Amygdala (tissue), 56 donors: ENCODE data around the gene CPSF6.
"Not testable (repeated sequence)": the region's sequence is repeated elsewhere in the genome, so short reads cannot be mapped to it uniquely, and the experiment has no call there.

Experiments used
- DNase-seq, 56 donors: peaks; one replicate each; lab custom pipeline; 2025; lab: John Stamatoyannopoulos, UW

The CPSF6 gene

DNA sequence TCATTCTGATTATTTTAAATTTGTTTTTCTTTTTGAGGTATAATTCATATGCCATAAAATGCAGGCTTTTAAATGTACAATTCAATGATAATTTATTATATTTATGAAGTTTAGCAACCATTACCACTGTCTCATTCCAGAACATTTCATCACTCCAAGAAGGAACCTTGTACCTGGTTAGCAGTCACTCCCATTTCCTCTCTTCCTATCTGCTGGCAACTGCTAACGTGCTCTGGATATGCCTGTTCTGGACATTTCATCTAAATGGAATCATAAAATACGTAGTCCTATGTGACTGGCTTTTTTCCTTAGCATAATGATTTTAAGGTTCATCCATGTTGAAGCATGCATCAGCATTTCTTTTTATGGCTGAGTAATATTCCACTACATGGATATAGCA is 15.5 kb downstream of the CPSF6 start:
- no peak for DNase-seq

DNA sequence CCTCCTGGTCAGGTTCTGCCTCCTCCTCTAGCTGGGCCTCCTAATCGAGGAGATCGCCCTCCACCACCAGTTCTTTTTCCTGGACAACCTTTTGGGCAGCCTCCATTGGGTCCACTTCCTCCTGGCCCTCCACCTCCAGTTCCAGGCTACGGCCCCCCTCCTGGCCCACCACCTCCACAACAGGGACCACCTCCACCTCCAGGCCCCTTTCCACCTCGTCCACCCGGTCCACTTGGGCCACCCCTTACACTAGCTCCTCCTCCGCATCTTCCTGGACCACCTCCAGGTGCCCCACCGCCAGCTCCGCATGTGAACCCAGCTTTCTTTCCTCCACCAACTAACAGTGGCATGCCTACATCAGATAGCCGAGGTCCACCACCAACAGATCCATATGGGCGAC is 19.3 kb downstream of the CPSF6 start:
- DNase-seq, result no peak

DNA sequence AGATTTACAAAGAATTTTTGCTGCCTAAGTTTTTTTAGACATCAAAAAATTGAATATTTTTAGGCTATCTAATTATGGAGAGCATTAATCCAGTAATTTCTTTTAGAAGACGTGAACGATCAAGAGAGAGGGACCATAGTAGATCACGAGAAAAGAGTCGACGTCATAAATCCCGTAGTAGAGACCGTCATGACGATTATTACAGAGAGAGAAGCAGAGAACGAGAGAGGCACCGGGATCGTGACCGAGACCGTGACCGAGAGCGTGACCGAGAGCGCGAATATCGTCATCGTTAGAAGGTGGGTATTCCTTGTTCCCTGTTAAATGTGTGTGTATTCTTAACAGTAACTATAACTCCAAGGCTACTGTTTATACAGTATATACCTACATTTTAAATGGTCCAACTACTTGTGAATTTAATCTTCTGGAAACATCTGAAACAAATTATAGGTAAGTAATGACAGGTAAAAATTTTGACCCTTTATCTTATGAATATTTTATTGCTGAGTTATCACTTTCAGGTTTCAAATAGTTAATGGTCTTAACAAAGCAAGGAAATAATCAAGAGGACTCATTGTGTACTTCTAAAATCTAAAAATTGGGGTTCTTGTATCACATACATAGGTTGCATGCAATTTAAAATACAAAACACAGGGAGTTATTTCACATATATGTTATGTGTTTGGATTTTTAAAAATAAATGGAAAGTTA is 23.1 kb downstream of the CPSF6 start:
- DNase-seq, result no peak

DNA sequence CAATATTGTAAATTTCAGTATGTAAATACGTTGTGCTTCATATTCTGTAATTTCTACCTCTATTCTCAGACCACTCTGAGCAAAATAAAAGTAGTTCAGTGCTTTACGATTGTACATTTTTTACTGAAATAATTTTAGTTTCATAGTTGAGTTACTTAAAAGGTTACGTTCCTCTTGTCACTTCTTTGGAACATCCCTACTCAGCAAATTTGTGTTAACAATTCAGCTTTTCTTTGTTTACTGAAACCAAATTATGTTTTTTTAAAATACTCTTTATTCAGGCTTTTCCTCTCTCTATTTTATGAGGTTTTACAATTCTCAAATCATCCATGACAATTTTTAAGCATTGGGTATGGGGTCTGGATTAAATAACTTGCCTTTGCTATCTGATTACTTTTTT is 25.8 kb downstream of the CPSF6 start:
- no peak for DNase-seq

DNA sequence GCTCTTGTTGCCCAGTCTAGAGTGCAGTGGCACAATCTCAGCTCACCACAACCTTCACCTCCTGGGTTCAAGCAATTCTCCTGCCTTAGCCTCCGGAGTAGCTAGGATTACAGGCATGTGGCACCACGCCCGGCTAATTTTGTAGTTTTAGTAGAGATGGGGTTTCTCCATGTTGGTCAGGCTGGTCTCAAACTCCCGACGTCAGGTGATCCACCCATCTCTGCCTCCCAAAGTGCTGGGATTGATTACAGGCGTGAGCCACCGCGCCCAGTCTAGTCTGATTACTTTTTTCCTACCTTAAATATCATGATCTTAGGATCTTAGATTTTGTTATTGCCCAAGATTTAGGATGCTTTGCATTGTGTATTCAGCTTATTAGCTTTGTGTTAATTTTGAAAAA is 26.3 kb downstream of the CPSF6 start:
- not testable (repeated sequence) for DNase-seq

DNA sequence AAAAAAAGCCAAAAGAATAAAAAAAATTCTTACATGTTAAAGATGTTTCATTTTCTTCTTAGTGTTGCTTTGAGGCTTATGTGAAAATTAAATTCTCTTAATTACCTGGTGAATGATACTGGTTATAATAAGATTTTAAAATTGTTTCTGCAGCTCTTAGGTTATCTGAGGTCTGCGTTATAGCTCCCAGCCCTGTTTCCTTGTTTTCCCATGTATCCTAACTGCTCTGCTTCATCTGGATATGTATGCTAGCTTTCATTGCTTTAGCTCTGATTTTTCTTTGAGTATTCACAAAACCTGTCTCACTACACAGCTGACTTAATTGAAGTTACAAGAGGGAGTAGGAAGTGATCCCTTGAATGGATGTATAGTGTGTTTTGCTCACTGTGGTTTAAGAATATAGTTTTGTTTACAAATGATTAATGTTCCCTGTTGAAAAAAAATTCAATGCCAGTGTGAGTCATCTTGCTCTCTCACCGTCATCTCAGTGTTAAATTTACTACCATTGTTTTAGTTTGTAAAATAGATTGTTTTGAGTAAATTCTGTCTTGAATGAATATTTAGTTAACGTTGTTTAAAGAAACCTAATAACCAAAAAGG is 26.8 kb downstream of the CPSF6 start:
- no peak for DNase-seq

DNA sequence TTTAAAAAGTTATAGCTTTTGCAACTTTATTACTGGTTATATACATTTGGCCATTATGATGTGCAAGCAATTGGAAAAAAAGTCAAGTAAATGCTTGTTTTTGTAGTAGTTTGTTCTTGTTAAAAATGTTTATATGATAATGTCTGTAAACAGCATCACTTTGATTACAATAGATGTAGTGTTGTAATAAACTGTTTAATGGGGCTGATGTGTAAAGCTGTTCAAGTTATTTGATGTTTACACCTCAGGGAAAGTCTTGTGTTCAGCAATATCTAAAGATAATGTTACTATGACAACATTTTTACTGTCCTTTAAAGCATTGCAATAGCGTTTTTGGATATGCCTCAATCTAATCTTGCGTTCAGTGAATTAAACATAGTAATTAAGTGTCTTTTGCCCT is 30.4 kb downstream of the CPSF6 start:
- DNase-seq, result no peak

DNA sequence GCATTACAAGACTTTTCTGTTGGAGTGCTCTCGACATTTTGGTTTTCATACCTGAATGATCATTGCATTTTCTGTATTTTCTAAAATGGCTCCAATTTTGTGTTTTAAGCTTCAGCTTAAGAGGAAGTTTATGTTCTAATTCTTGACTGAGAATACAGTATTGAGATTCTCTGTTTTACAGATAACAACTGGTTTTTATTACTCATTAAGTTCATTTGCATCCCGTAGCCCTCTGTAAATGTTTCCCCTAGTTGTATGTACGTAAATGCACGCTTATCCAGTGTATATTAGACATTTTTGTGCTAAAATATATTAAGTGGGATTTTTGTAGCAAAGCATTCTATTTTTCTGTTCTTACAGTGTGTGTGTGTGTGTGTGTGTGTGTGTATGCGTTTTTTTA is 33.1 kb downstream of the CPSF6 start:
- DNase-seq, result no peak

DNA sequence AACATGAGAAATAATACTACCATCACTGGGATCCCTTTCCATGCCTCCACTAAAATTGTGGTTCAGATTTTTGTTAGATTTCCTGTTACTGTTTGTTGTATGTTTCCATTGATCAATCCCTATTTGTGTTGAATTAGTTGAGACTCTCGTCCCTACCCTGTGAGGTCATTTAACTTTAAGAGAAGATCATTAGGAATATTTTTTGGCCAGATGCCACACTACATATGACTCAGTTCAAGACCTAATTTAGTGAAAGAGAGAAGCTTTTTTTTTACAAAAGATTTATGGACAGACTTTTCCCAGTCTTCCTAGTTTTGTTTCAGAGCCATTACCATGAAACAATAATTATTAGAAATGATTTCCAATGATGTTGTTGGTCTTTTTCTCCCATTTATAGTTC is 35.5 kb downstream of the CPSF6 start:
- no peak for DNase-seq

DNA sequence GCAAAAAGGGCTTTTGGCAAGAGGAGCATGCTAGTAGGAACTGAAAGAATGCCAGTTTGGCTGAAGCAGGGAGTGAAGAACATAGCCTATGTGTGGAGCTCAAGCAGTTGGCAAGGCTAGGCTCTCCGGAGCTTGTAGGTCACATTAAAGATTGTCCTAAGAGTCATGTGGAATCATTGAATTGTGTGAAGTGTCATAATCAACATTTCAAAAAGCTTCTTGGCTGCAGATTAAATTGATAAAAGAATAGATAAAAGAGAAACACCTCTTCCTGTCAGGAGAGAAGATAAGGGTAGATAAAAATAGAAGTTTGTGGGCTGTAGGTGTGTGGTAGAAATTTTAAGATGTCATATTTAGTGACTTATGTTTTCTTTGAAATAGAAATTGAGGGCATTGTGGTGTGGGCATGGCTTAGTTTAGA is 36.1 kb downstream of the CPSF6 start:
- DNase-seq, result peak in 1 of 56 donors; percentile 2

DNA sequence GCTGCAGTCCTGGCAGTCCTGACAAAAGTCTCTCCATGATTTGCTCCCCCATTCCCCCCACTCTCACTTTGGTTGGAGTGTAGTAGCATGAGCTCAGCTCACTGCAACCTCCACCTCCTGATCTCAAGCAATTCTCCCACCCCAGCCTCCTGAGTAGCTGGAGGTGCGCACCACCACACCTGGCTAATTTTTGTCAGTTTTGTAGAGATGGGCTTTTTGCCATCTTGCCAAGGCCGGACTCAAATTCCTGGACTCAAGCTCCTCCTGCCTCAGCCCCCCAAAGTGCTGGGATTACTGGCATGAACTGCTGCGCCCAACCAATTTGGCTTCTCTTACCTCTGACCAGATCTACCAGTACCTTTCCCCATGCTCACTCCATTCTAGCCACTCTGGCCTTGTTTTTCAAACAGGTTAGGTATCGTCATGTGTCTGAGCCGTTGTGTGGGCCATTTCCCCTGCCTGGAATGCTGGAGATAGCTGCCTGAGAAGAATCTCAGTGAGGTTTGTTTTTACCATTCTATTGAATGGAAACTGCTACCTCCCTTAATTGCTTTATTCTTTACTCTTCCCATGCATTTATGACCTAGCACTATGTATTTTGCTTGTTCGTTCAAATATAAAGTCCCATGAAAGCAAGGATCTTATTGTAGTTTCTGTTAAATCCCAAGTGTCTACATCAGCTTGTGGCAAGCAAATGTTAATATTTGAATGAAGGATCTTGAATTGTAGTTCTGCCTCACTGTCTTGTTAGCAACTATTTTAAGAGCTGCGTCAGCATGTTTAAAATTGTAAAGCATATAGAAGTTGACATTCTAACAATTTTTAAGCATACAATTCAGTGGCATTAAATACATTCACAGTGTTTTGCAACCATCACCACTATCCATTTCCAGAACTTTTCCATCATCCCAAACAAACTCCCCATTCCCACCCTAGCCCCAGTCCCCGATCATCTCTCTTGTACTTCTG is 39.7 kb downstream of the CPSF6 start:
- DNase-seq, result no peak

DNA sequence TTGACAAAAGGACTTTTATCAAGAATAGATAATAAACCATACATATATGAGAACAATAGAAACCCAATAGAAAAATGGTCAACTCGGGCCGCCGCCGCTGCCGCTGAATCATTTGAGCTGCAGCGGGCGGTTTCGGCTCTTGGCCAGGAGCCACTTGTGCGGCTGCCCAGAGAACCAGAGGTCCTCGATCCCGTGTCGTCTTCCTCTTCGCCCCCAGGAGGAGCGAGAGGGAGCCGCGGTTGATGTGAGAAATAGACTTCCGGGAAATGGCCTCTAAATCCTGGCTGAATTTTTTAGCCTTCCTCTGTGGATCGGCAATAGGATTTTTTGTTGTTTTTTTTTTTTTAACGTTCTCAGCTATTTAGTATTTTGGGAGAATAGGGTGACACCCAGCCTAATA is 44.8 kb downstream of the CPSF6 start:
- DNase-seq, result peak in 41 of 56 donors; percentile 2 to 77 (median 27)

DNA sequence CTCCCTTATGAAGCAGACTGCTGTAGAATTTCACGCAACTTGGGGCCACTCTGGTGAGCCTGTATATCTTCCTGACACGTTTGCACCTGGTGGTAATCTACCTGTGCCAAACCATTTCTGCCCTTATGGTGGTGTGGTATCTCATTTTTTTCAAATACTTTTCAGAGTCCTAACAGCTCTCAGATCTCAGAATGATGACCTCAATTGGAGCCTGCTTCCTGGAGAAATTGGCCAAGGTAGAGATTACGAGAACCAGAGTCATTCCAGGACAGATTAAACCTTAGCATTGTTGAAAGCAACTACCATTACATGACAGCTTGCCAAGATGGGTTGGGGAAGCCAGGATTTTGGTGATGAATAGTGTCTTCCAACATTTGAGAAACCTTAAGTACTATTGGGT is 48.2 kb downstream of the CPSF6 start:
- DNase-seq, result no peak

DNA sequence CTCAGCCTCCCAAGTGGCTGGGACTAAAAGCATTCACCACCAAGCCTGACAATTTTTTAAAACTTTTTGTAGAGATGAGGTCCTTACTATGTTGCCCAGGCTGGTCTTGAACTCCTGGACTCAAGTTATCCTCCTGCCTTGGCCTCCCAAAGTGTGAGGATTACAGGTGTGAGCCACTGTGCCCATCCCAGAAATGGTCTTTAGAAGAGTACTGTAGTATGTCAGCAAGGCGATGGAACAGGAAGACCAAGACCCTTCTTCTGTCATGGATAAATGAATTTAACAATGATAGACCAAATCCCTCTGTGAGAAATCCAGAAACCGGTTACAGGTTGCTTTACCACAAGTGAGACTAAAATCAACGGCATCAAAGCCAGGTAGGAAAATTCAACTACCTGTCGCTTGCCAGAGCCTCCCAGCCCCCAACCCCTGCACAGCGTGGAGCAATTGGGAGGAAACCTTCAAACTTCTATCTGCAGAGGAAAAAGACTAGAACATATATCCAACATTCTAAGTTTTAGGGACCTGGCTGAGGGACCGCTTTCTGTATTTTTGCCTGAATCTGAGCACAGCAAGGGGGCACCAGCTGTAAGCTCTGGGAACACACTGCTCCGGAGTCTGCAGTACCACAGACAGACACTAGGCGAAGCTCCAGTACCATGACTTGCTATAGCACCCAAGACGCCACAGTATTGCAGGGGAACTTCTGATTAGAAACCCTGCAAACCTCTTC is 51.3 kb downstream of the CPSF6 start:
- peak in 52 of 56 donors; percentile 3 to 85 (median 39) for DNase-seq

DNA sequence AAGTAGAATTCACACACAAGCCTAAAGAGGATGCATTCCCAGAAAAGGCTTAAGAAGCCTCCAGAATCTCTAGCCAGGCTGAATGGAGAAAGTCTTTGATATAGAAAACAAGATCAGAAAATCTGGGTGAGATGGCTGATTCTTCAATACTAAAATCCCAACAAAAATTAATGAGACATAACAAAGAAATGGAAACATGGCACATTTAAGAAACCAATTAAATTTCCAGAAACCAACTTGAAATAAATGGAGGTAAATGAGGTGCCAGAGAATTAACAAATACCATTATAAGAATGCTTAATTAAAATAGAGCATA is 51.9 kb downstream of the CPSF6 start:
- DNase-seq, result no peak

DNA sequence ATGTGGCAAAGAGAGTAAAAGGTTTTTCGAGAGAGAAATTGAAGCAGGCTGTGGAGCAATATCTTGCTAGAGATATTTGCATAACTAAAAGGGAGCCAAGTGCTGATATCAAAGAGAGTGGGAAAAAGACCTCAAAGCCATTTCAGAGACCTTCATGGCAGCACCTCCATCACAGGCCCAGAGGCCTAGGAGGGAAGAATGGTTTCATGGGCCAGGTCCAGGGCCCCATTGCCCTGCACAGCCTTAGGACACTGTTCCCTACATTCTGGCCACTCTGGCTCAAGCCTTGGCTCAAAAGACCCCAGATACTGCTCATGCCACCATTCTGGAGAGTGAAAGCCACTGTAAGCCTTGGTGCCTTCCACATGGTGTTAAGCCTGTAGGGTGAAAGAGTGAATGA is 58.8 kb downstream of the CPSF6 start:
- DNase-seq, result no peak

DNA sequence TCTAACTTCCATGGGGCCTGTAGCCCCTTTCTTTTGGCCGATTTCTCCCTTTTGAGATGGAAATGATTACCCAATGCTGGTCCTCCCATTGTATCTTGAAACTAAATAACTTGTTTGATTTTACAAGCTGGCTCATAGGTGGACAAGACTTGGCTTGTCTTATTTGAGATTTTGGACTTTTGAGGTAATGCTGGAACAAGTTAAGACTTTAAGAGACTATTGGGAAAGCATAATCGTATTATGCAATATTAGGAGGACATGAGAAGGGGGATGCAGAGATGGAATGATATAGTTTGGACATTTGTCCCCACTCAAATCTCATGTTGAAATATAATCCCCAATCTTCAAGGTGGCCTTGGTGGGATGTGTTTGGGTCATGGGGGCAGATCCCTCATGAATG is 59.6 kb downstream of the CPSF6 start:
- DNase-seq, result no peak

DNA sequence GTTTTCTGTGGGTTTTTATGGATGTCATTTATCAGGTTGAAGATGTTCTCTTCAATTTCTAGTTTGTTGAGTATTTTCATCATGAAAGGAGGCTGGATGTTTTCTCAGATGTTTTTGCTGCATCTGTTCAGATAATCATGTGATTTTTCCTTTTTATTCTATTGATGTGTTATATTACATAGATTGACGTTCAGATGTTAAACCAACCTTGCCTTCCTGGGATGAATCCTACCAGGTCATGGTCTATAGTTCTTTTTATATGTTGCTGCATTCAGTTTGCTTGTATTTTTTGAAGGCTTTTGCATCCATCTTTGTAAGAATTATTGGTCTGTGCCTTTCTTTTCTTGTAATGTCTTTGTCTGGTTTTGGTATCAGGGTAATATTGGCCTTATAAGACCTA is 64.9 kb downstream of the CPSF6 start:
- DNase-seq, result no peak

DNA sequence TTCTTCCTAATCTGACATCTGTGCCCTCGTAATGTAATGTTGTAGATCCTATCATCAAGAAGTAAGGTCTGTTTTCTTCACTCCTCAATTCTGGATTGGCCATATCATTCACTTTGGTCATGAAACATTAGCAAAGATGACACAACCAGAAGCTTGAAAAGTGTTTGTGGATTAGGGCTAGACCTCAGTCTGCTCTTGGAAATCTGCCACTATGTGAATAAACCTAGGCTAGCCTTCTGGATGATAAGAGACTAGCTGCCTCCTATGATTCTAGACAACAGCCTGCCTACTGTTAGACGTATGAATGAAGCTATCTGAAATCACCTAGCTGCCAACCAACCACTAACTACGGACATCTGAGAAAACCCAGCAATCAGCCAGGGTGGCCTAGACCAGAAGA is 70.1 kb downstream of the CPSF6 start:
- DNase-seq, result no peak

DNA sequence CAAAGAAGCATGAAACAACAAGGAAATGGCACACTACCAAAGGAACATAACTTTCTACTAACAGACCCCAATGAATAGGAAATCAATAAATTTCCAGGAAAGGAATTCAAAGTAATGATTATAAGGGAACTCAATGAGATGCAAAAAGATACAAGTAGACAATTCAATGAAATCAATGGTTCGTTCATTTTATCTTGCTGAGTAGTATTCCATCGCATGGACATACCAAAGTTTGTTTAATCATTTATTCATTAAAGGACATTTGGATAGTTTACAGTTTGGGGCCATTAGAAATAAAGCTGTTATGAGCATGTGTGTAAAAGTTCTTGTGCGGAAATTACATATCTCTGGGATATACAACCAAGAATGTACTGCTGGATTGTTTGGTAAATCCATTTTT is 73.8 kb downstream of the CPSF6 start:
- DNase-seq, result no peak

DNA sequence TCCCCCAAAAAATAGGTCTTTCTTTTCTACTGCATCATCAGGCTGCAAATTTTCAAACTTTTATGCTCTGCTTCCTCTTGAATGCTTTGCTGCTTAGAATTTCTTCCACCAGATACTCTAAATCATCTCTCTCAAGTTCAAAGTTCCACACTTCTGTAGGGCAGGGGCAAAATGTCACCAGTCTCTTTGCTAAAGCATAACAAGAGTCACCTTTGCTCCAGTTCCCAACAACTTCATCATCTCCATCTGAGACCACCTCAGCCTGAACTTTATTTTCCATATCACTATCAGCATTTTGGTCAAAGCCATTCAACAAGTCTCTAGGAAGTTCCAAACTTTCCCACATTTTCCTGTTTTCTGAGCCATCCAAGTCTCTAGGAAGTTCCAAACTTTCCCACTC is 77.4 kb downstream of the CPSF6 start:
- not testable (repeated sequence) for DNase-seq
